Measurements from ENCODE around the gene FAM118B.

FAM118B gene

GRCh38 chr11:126311401-126312291 is 100.1 kb downstream of the FAM118B start:
- no peak for DNase-seq (ENCODE audit: low read depth)

Data from T-helper 22 cell (primary cell).